D721Med (cell line): ENCODE measurements around the gene TRMT10B.

Experiments used
- DNase-seq: peaks from one replicate; pipeline ENCODE4 v3.0.0; 2011; ENCODE audit warnings: low spot score; ENCODE audit not compliant: insufficient read length
- FAIRE-seq: peaks from 2 replicates; lab custom pipeline; 2011; peaks lifted over from hg19 to GRCh38; lab: Jason Lieb, UNC
- TF ChIP-seq, protein P1 (sequence below): IDR thresholded peaks from 2 replicates; pipeline ENCODE4 v1.5.1; 2012; ENCODE audit warnings: mild to moderate bottlenecking, control low read depth; ENCODE audit not compliant: insufficient read depth; ENCODE audit errors: missing control alignments

Gene TRMT10B

DNA sequence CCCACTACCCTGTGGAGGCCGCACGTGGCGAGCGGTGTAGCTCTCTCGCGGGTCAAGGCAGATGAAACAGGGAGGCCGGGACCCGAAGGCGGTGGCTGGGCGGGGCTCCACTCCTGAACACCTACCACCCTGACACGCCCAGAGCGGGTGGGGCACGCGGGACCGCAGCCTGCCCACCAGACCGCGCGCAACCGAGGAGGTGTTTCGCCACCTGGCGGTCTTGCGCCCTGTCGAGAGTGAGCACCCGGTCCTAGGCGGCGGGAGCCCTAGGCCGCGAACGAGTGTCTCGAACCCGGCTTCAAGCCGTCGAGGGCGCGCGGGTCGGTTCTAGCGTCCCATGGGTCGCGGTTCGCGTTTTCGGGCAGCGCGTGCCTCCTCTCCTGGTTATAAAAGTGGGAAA lies 33.5 kb downstream of the TRMT10B start:
- DNase-seq (no peak), FAIRE-seq (no peak)
- TF ChIP-seq, protein P1, sequence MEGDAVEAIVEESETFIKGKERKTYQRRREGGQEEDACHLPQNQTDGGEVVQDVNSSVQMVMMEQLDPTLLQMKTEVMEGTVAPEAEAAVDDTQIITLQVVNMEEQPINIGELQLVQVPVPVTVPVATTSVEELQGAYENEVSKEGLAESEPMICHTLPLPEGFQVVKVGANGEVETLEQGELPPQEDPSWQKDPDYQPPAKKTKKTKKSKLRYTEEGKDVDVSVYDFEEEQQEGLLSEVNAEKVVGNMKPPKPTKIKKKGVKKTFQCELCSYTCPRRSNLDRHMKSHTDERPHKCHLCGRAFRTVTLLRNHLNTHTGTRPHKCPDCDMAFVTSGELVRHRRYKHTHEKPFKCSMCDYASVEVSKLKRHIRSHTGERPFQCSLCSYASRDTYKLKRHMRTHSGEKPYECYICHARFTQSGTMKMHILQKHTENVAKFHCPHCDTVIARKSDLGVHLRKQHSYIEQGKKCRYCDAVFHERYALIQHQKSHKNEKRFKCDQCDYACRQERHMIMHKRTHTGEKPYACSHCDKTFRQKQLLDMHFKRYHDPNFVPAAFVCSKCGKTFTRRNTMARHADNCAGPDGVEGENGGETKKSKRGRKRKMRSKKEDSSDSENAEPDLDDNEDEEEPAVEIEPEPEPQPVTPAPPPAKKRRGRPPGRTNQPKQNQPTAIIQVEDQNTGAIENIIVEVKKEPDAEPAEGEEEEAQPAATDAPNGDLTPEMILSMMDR = no peak

DNA sequence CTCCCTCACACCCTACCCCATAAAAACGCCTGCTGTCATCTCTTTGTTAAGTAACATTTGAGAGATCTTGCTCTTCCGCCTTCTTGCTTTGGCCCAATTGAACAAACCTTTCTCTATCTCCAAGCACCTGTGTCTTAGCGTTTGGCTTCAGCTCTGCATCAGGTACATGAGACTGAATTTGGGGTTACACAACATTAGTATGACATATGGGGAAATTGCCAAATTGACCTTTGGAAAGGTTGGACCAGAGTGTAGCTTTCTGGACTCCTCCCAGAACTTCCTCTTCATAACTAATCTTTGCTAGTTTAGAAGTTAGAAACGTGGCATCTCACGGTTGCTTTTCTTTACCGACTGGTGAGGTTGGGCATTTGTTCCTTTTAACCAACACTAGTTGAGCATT lies 34.7 kb downstream of the TRMT10B start:
- FAIRE-seq (no peak), DNase-seq (no peak)
- TF ChIP-seq, protein P1 = no peak

DNA sequence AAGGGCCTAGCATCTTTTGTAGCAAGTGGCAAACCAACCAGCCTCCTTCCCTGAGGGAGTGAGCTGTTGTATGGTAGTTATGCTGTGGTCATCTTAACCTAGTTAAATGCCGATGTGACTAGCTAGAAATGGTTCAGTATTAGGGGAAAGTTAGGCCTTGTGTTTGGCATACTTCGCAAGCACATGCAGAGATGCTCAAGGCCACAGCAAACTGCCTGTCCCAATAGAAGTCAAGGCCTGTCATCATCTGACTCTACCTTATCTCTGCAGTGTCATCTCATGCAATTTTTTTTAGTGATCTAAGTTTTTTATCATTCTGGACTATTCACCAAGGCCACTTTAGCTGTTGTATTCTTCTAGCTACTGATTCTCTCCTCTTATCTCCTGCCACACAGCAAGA lies 36.5 kb downstream of the TRMT10B start:
- DNase-seq (no peak), FAIRE-seq (no peak)
- TF ChIP-seq, protein P1 = no peak

DNA sequence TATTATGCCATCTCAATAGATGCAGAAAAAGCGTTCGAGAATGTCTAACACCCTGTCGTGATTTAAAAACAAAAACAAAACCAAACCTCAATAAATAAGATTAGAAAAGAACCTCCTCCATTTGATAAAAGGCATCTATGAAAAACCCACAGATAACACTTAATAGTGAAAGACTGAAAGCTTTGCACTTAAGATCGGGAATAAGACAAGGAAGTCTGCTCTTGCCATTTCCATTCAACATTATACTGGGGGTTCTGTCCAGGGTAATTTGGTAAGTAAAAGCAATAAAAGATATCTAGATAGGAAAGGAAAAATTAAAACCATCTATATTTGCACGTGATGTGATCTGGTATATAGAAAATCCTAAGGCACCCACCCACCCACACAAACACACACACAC lies 38.5 kb downstream of the TRMT10B start:
- FAIRE-seq (no peak), DNase-seq (no peak)
- TF ChIP-seq, protein P1 = no peak

GRCh38 chr9:37796232-37796631 lies 42.6 kb downstream of the TRMT10B start:
- no peak for FAIRE-seq
- DNase-seq = no peak
- TF ChIP-seq, protein P1 = no peak

DNA sequence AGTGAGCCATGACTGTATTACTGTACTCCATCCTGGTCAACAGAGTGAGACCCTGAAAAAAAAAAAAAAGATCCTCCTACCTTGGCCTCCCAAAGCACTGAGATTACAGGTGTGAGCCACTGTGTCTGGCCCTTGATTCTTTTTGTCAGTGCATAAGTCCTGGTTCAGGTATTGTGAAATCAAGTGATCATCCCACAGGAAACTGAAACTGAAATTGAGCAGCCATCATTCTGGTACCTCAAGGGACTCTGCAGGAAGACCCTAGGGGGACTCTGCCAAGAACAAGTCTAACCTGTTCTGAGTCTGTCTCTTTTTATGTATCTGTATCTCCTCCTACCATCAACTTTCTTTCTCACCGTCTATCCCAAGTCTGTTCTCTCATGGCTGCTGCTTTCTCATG lies 45.1 kb downstream of the TRMT10B start:
- TF ChIP-seq, protein P1 = no peak
- DNase-seq (no peak), FAIRE-seq (no peak)

GRCh38 chr9:37800631-37801286 lies 47.2 kb downstream of the TRMT10B start, which contains the start of gene DCAF10:
DCAF10 (plus strand) TSS chr9:37800797; CDS start chr9:37800867, 70 bp downstream.
- DNase-seq (peak; percentile 34), FAIRE-seq (no peak)
- TF ChIP-seq, protein P1 = no peak
